ENCODE data around the gene FAM131A.

The FAM131A gene

DNA sequence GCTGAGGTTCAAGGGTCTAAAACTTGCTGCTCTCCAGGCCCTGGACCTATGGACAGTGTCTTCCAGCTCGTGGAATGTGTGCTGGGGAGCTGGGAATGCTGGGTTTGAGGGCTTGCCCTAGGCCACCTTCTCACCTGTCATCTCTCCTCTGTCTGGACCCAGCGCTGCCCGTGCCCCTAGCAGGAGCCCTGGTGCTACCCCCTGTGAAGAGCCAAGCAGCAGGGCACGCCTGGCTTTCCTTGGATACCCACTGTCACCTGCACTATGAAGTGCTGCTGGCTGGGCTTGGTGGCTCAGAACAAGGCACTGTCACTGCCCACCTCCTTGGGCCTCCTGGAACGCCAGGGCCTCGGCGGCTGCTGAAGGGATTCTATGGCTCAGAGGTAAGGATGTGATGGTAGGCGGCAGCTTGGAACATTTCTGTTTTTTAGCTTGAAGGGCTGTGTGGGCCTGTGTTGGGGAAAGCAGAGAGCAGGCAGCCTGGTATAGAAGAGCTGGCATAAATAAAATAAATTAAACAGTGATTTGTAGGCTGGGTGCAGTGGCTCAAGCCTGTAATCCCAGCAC, 47.5 kb downstream of the FAM131A start:
- H3K9me2 ChIP-seq (replicated peaks; ENCODE audit: insufficient read depth, low read length), result no peaks in the 10 kb centered on the region
- no peaks in the 10 kb centered on the region for H3K9me3 ChIP-seq (ENCODE audit: insufficient read depth, low read length)
- H3K36me3 ChIP-seq (ENCODE audit: low read length), result no peaks in the 10 kb centered on the region
- H3K4me3 ChIP-seq (ENCODE audit: insufficient read depth, low read length, poor library complexity, severe bottlenecking), result no peak overlapping the region
- H4K20me1 ChIP-seq (ENCODE audit: low read depth, low read length), result no peaks in the 10 kb centered on the region
- TF ChIP-seq EZH2phosphoT487 (conservative IDR thresholded peaks at IDR 0.05; ENCODE audit: low read length), result no peak
- TF ChIP-seq, protein P1, sequence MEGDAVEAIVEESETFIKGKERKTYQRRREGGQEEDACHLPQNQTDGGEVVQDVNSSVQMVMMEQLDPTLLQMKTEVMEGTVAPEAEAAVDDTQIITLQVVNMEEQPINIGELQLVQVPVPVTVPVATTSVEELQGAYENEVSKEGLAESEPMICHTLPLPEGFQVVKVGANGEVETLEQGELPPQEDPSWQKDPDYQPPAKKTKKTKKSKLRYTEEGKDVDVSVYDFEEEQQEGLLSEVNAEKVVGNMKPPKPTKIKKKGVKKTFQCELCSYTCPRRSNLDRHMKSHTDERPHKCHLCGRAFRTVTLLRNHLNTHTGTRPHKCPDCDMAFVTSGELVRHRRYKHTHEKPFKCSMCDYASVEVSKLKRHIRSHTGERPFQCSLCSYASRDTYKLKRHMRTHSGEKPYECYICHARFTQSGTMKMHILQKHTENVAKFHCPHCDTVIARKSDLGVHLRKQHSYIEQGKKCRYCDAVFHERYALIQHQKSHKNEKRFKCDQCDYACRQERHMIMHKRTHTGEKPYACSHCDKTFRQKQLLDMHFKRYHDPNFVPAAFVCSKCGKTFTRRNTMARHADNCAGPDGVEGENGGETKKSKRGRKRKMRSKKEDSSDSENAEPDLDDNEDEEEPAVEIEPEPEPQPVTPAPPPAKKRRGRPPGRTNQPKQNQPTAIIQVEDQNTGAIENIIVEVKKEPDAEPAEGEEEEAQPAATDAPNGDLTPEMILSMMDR (IDR thresholded peaks at IDR 0.05; ENCODE audit: insufficient read depth, low read length, poor library complexity, severe bottlenecking), result no peak
- H3K9ac ChIP-seq (ENCODE audit: low read length), result no peak overlapping the region
- no peaks in the 10 kb centered on the region for H3K79me2 ChIP-seq (ENCODE audit: insufficient read depth, low read length)
- H3F3A ChIP-seq (ENCODE audit: insufficient read depth), result no peaks in the 10 kb centered on the region
- H3K27ac ChIP-seq (ENCODE audit: low read depth, low read length), result no peak overlapping the region
- no peaks in the 10 kb centered on the region for H3K27me3 ChIP-seq (ENCODE audit: low read length)
- no peak overlapping the region for H2AFZ ChIP-seq (ENCODE audit: low read depth, low read length, severe bottlenecking)
- no peak overlapping the region for H3K4me2 ChIP-seq (ENCODE audit: low read depth, low read length, poor library complexity, severe bottlenecking)

DNA sequence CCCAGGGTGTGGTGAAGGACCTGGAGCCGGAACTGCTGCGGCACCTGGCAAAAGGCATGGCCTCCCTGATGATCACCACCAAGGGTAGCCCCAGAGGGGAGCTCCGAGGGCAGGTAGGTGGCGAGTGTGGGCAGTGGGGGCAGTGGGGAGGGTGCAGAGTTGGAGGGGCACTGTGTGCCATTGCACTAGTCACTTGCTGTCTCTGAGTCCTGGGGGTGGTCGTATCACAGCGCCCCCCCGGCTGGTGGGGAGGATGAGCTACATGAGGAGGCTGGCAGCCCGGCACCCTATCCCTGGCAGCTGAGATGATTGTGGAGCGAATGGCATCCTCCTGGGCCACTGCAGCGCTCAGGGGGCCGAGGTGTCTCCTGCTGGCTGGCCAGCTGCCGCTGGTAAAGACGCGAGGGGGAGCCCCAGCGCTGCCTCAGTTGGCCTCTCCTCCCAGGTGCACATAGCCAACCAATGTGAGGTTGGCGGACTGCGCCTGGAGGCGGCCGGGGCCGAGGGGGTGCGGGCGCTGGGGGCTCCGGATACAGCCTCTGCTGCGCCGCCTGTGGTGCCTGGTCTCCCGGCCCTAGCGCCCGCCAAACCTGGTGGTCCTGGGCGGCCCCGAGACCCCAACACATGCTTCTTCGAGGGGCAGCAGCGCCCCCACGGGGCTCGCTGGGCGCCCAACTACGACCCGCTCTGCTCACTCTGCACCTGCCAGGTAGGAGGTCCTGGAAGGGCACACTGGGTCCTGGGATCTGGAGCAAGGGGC, 48.8 kb downstream of the FAM131A start:
- H3K9ac ChIP-seq (ENCODE audit: low read length), result no peak overlapping the region
- no peaks in the 10 kb centered on the region for H3F3A ChIP-seq (ENCODE audit: insufficient read depth)
- no peaks in the 10 kb centered on the region for H3K9me2 ChIP-seq (replicated peaks; ENCODE audit: insufficient read depth, low read length)
- H3K36me3 ChIP-seq (ENCODE audit: low read length), result no peaks in the 10 kb centered on the region
- H3K27me3 ChIP-seq (ENCODE audit: low read length), result no peaks in the 10 kb centered on the region
- no peak overlapping the region for H3K4me3 ChIP-seq (ENCODE audit: insufficient read depth, low read length, poor library complexity, severe bottlenecking)
- TF ChIP-seq, protein P1 (IDR thresholded peaks at IDR 0.05; ENCODE audit: insufficient read depth, low read length, poor library complexity, severe bottlenecking), result no peak
- H3K4me2 ChIP-seq (ENCODE audit: low read depth, low read length, poor library complexity, severe bottlenecking), result no peak overlapping the region
- no peak overlapping the region for H3K27ac ChIP-seq (ENCODE audit: low read depth, low read length)
- H2AFZ ChIP-seq (ENCODE audit: low read depth, low read length, severe bottlenecking), result no peak overlapping the region
- no peaks in the 10 kb centered on the region for H3K79me2 ChIP-seq (ENCODE audit: insufficient read depth, low read length)
- H4K20me1 ChIP-seq (ENCODE audit: low read depth, low read length), result no peaks in the 10 kb centered on the region
- no peaks in the 10 kb centered on the region for H3K9me3 ChIP-seq (ENCODE audit: insufficient read depth, low read length)

DNA sequence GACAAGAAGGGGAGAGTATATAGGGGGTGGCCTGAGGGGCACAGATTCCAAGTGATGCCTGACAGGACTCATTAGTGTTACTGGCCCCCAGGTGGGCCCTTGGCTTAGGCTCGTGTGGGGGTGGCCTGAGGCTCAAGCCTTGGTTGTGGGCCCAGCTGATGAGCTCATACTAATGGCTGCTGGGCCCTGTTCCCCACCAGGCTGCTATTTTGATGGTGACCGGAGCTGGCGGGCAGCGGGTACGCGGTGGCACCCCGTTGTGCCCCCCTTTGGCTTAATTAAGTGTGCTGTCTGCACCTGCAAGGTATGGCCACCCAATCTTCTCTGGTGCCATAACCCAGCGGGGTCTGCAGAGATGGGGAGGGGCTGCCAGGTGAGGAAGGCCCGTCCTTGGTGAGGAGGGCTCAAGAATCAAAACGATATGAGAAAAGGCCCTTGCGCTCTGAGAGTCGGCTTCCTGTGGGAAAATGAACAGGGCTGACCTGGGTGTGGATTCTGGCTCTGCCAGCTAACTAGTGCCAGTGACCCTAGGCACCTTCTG, 49.8 kb downstream of the FAM131A start:
- no peak for TF ChIP-seq EZH2phosphoT487 (conservative IDR thresholded peaks at IDR 0.05; ENCODE audit: low read length)
- TF ChIP-seq, protein P1 (IDR thresholded peaks at IDR 0.05; ENCODE audit: insufficient read depth, low read length, poor library complexity, severe bottlenecking), result no peak
- no peak overlapping the region for H3K4me3 ChIP-seq (ENCODE audit: insufficient read depth, low read length, poor library complexity, severe bottlenecking)
- no peak overlapping the region for H3K27ac ChIP-seq (ENCODE audit: low read depth, low read length)

More for the DNA sequence above, 49.8 kb downstream of the FAM131A start:
- Histone ChIP-seq H3K4me2 (ENCODE audit: low read depth, low read length, poor library complexity, severe bottlenecking) (no peak overlapping the region), H3K36me3 (ENCODE audit: low read length) (no peaks in the 10 kb centered on the region), H3K79me2 (ENCODE audit: insufficient read depth, low read length) (no peaks in the 10 kb centered on the region), H3K27me3 (ENCODE audit: low read length) (no peaks in the 10 kb centered on the region), H4K20me1 (ENCODE audit: low read depth, low read length) (no peaks in the 10 kb centered on the region), H3K9ac (ENCODE audit: low read length) (no peak overlapping the region), H3K9me3 (ENCODE audit: insufficient read depth, low read length) (no peaks in the 10 kb centered on the region), H2AFZ (ENCODE audit: low read depth, low read length, severe bottlenecking) (no peak overlapping the region), H3F3A (ENCODE audit: insufficient read depth) (no peaks in the 10 kb centered on the region), H3K9me2 (replicated peaks; ENCODE audit: insufficient read depth, low read length) (no peaks in the 10 kb centered on the region)

All from SU-DHL-6 (cell line).